Measurements from ENCODE around the gene CTAGE1. TPM values are rescaled to one million over a fixed set of nuclear protein-coding genes. Genes with fewer than 3 reads are reported as not detected.

The CTAGE1 gene
- polyA plus RNA-seq, 1 of the 3 experiments (the other 2 are of a cell fraction), result 0.07 TPM

DNA sequence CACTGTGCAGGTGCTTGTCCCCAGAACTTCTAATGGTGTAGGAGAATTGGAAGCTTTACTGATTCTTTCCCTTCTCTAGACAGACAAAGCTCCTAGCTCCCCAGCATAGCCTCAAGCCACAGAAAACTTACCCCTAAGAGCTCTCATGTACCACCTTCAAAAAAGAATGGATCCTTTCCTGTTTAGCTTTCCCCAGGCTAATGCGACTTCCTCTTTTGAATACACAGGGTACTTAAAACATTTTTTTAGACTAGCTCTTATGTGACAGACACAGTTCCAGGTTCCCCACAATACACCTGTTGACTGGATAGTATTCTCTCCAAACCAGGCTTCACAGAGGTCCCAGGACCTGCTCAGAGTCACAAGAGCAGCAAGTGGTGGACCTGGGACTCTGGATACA, 8.3 kb downstream of the CTAGE1 start:
- H3K9me3 ChIP-seq, result no peaks in the 10 kb centered on the region
- H3K27me3 ChIP-seq (ENCODE audit: insufficient read depth), result peaks cover 21% of the 10 kb centered on the region; the same call in 1 of the 2 replicates
- H3K4me2 ChIP-seq, result no peak overlapping the region
- H3K4me3 ChIP-seq (ENCODE audit: low read depth in 2 of 2, low read length in 1 of 2), result no peak overlapping the region
- H3K9me2 ChIP-seq, result no peaks in the 10 kb centered on the region
- H2AFZ ChIP-seq (ENCODE audit: low read depth), result no peak overlapping the region
- no peak for TF ChIP-seq NFIC (IDR thresholded peaks at IDR 0.05; ENCODE audit: borderline replicate concordance)
- no peak for TF ChIP-seq RCOR1 (IDR thresholded peaks at IDR 0.05; ENCODE audit: low read length)
- no peak for TF ChIP-seq MEF2A (IDR thresholded peaks at IDR 0.05; ENCODE audit: borderline replicate concordance, low read depth)
- TF ChIP-seq, protein P1, sequence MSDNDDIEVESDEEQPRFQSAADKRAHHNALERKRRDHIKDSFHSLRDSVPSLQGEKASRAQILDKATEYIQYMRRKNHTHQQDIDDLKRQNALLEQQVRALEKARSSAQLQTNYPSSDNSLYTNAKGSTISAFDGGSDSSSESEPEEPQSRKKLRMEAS (IDR thresholded peaks at IDR 0.05; ENCODE audit: low read depth), result no peak
- no peak for TF ChIP-seq FOSL2 (IDR thresholded peaks at IDR 0.05; ENCODE audit: borderline replicate concordance, low read depth)
- no peak for TF ChIP-seq NRF1 (IDR thresholded peaks at IDR 0.05; ENCODE audit: low read depth, low read length)
- TF ChIP-seq EP300 (IDR thresholded peaks at IDR 0.05; ENCODE audit: borderline replicate concordance in 1 of 2, low read depth in 1 of 2, low read length in 1 of 2), result no peak
- no peak for TF ChIP-seq ELF1 (IDR thresholded peaks at IDR 0.05)
- no peak for TF ChIP-seq POLR2AphosphoS5 (IDR thresholded peaks at IDR 0.05; ENCODE audit: low read depth, low read length)
- TF ChIP-seq, protein P2, sequence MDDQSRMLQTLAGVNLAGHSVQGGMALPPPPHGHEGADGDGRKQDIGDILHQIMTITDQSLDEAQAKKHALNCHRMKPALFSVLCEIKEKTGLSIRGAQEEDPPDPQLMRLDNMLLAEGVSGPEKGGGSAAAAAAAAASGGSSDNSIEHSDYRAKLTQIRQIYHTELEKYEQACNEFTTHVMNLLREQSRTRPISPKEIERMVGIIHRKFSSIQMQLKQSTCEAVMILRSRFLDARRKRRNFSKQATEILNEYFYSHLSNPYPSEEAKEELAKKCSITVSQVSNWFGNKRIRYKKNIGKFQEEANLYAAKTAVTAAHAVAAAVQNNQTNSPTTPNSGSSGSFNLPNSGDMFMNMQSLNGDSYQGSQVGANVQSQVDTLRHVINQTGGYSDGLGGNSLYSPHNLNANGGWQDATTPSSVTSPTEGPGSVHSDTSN (IDR thresholded peaks at IDR 0.05), result no peak
- no peak for TF ChIP-seq GATA2 (CRISPR knock-in tag; IDR thresholded peaks at IDR 0.05)
- TF ChIP-seq YY1 (IDR thresholded peaks at IDR 0.05; ENCODE audit: low read depth), result no peak
- H3F3A ChIP-seq (replicated peaks; ENCODE audit: insufficient read depth), result peaks cover 1% of the 10 kb centered on the region
- DNase-seq, result no peak
- CTCF ChIA-PET, result no interaction called here
- no peaks in the 10 kb centered on the region for H3K79me2 ChIP-seq (ENCODE audit: insufficient read depth)
- H3K36me3 ChIP-seq (replicated peaks in 1 of 2; ENCODE audit: control insufficient read depth in 1 of 2, insufficient read depth in 2 of 2, low read length in 1 of 2), result no peaks in the 10 kb centered on the region
- POLR2A ChIA-PET, result no interaction called here
- no peak overlapping the region for H3K27ac ChIP-seq (ENCODE audit: low read depth in 2 of 2, low read length in 1 of 2)
- H4K20me1 ChIP-seq (ENCODE audit: insufficient read depth), result no peaks in the 10 kb centered on the region
- H3K9ac ChIP-seq, result no peak overlapping the region
- WGBS (ENCODE audit: low lambda C conversion rate), result 4% methylated on average over 1 of the region's 1 CpG
- no peaks in the 10 kb centered on the region for H3K4me1 ChIP-seq (ENCODE audit: control insufficient read depth in 1 of 2, insufficient read depth in 2 of 2, low read depth in 1 of 2, low read length in 1 of 2)

DNA sequence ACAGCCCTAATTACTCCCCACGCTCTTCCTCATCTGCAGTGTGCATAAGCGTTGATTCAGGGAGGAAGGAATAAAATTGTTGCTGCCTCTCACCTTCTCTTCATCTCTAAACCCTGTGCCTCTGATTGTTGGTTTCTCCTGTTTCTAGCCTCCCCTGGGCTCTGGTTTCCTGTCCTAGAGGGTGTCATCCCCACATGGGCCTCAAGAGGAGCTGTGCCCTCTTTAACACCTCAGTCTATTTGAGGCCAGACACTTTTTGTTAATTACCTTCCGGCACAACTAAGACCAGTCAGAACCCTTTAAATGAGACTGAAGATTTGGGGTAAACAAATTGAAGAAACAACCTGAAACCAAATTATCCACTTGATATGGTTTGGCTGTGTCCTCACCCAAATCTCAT, 9.7 kb downstream of the CTAGE1 start:
- POLR2A ChIA-PET, result no interaction called here
- WGBS (ENCODE audit: low lambda C conversion rate), result 6% methylated on average over 3 of the region's 3 CpGs
- CTCF ChIA-PET, result no interaction called here

More for the DNA sequence above, 9.7 kb downstream of the CTAGE1 start:
- Histone ChIP-seq H3K4me3 (ENCODE audit: low read depth in 2 of 2, low read length in 1 of 2) (no peak overlapping the region), H2AFZ (ENCODE audit: low read depth) (no peak overlapping the region), H3K79me2 (ENCODE audit: insufficient read depth) (no peaks in the 10 kb centered on the region), H3K4me1 (ENCODE audit: control insufficient read depth in 1 of 2, insufficient read depth in 2 of 2, low read depth in 1 of 2, low read length in 1 of 2) (no peaks in the 10 kb centered on the region), H3K4me2 (no peak overlapping the region), H3K36me3 (replicated peaks in 1 of 2; ENCODE audit: control insufficient read depth in 1 of 2, insufficient read depth in 2 of 2, low read length in 1 of 2) (no peaks in the 10 kb centered on the region), H3K27me3 (ENCODE audit: insufficient read depth) (peaks cover 21% of the 10 kb centered on the region; the same call in 1 of the 2 replicates), H3K9me3 (no peaks in the 10 kb centered on the region), H4K20me1 (ENCODE audit: insufficient read depth) (no peaks in the 10 kb centered on the region), H3K9me2 (no peaks in the 10 kb centered on the region), H3K9ac (no peak overlapping the region), H3F3A (replicated peaks; ENCODE audit: insufficient read depth) (no peaks in the 10 kb centered on the region), H3K27ac (ENCODE audit: low read depth in 2 of 2, low read length in 1 of 2) (no peak overlapping the region)
- no peak for TF ChIP-seq NRF1 (IDR thresholded peaks at IDR 0.05; ENCODE audit: low read depth, low read length)
- TF ChIP-seq, protein P3, sequence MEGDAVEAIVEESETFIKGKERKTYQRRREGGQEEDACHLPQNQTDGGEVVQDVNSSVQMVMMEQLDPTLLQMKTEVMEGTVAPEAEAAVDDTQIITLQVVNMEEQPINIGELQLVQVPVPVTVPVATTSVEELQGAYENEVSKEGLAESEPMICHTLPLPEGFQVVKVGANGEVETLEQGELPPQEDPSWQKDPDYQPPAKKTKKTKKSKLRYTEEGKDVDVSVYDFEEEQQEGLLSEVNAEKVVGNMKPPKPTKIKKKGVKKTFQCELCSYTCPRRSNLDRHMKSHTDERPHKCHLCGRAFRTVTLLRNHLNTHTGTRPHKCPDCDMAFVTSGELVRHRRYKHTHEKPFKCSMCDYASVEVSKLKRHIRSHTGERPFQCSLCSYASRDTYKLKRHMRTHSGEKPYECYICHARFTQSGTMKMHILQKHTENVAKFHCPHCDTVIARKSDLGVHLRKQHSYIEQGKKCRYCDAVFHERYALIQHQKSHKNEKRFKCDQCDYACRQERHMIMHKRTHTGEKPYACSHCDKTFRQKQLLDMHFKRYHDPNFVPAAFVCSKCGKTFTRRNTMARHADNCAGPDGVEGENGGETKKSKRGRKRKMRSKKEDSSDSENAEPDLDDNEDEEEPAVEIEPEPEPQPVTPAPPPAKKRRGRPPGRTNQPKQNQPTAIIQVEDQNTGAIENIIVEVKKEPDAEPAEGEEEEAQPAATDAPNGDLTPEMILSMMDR (IDR thresholded peaks at IDR 0.05), result peak; percentile 24; the same call in 1 of the 2 replicates
- no peak for DNase-seq
